Measurements from ENCODE around the gene KNG1. TPM values are rescaled to one million over a fixed set of nuclear protein-coding genes. Genes with fewer than 3 reads are reported as not detected.

The KNG1 gene
- total and polyA plus RNA-seq, 2 of the 8 experiments (the other 6 are each of a cell fraction or from before 2014, with no cell fraction given): 0.05 TPM; not detected in 1

DNA sequence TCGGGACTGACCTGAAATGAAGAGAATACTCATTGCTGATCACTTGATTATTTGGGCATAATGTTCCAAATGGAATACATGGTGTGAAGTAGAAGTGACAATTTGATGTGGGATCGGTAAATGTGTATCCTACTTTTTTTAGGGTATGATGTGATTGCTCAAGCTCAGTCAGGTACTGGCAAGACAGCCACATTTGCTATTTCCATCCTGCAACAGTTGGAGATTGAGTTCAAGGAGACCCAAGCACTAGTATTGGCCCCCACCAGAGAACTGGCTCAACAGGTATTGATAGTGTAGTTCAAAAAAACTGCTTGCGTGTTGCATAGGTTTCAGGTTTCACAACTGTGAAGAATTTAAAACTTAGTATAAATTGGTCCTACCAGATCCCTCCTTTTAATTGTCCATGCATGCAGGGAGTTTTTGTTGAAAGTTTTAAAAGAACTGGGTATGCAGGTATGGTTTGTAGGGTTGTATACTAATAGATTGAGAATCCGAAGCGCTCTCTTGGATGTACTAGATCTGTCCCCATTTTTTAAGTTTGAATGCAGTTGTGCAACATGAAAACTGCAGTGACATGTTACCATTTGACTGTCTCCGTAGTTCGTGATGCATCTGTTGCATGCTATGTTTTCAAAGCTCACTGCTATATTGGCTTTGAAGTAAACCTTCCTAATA is 67.8 kb downstream of the KNG1 start:
- Histone ChIP-seq H3K79me1 (ENCODE audit: low read depth, low read length) (no peaks in the 10 kb centered on the region), H2BK5ac (ENCODE audit: low read depth, low read length) (peak overlapping the region; percentile 4; the same call in 1 of the 2 replicates), H4K5ac (ENCODE audit: insufficient read length, low read depth, low read length) (peak overlapping the region; percentile 18), H4K20me1 (replicated peaks in 1 of 2; ENCODE audit: control insufficient read depth in 1 of 2, insufficient read depth in 2 of 2, low read length in 2 of 2) (peaks cover 26 to 33% of the 10 kb centered on the region in 2 experiments), H4K8ac (ENCODE audit: extremely low read depth, insufficient read depth, low read length) (no peak overlapping the region; the same call in 1 of the 2 replicates), H3K79me2 (ENCODE audit: control insufficient read depth in 1 of 2, insufficient read depth in 2 of 2, low read length in 2 of 2) (peaks cover 18 to 47% of the 10 kb centered on the region in 2 experiments), H3K23ac (ENCODE audit: insufficient read length) (no peak overlapping the region), H3K27me3 (replicated peaks in 1 of 4; ENCODE audit: control insufficient read depth in 3 of 4, extremely low read depth in 1 of 4, insufficient read depth in 3 of 4, low read length in 3 of 4) (no peaks in the 10 kb centered on the region), H3K9ac (replicated peaks in 1 of 4; ENCODE audit: extremely low read depth in 1 of 4, low read depth in 3 of 4, low read length in 3 of 4) (peak overlapping the region; percentile 78 to 98 (median 98)), H4K91ac (replicated peaks; ENCODE audit: insufficient read length, low read length) (no peak overlapping the region), H3K18ac (ENCODE audit: extremely low read depth, low read length) (no peak overlapping the region), H2BK12ac (ENCODE audit: low read depth, low read length) (no peak overlapping the region), H3K4me3 (ENCODE audit: extremely low read depth in 1 of 4, insufficient read depth in 2 of 4, low read depth in 3 of 4, low read length in 4 of 4) (peak overlapping the region; percentile 98 to 100 (median 99)), H3K9me3 (ENCODE audit: insufficient read depth in 2 of 2, low read depth in 1 of 2, low read length in 1 of 2) (no peaks in the 10 kb centered on the region), H3K4me1 (replicated peaks in 1 of 4; ENCODE audit: control insufficient read depth in 3 of 4, insufficient read depth in 4 of 4, low read length in 3 of 4) (peaks cover 0 to 3% (median 1%) of the 10 kb centered on the region in 4 experiments; a peak in 2 of 7 replicates), H2BK20ac (ENCODE audit: low read length) (no peak overlapping the region), H2BK120ac (replicated peaks; ENCODE audit: low read depth, low read length) (no peak overlapping the region), H2AFZ (ENCODE audit: low read length) (no peak overlapping the region), H2BK15ac (ENCODE audit: low read length) (no peak overlapping the region), H3K4me2 (ENCODE audit: insufficient read depth in 1 of 2, low read depth in 2 of 2, low read length in 2 of 2) (peak overlapping the region; percentile 86 to 95), H3K23me2 (ENCODE audit: low read depth, low read length) (peaks cover 6% of the 10 kb centered on the region), H3K14ac (ENCODE audit: insufficient read length) (no peak overlapping the region), H3K36me3 (ENCODE audit: control insufficient read depth in 2 of 4, insufficient read depth in 4 of 4, low read length in 3 of 4) (peaks cover 38 to 62% (median 57%) of the 10 kb centered on the region in 4 experiments), H3K27ac (ENCODE audit: low read depth, low read length) (peak overlapping the region; percentile 1; the same call in 1 of the 2 replicates), H3K56ac (replicated peaks; ENCODE audit: insufficient read length, low read depth, low read length) (no peak overlapping the region), H2AK5ac (ENCODE audit: low read depth, low read length) (no peak overlapping the region), H3K4ac (replicated peaks; ENCODE audit: insufficient read length, low read depth, low read length) (no peak overlapping the region)
- ChIA-PET CTCF (ENCODE audit: partially characterized antibody) (interaction anchor here (1.1 to 4.8 kb wide), 4 partner anchors 14 to 195 kb away, joined by 3 to 13 read pairs (median 5); no protein-coding TSS in a partner anchor), POLR2A (ENCODE audit: partially characterized antibody) (interaction anchor here (0.6 to 4.9 kb wide), 43 partner anchors 7 to 398 kb away, joined by 3 to 170 read pairs (median 10); partner anchors contain the start of genes AHSG, DNAJB11, KNG1 and RFC4)
- WGBS, 2 experiments (ENCODE audit: extremely low coverage in 1 of 2, insufficient coverage in 1 of 2, insufficient read length in 1 of 2, insufficient replicate concordance in 2 of 2, low coverage in 1 of 2, low lambda C conversion rate in 2 of 2, missing lambda C conversion rate in 1 of 2): 12% methylated on average over 7 of the region's 7 CpGs; no CpG with 5 or more reads in 1 of the 2 experiments
- no peak for FAIRE-seq
- peak; percentile 68 for TF ChIP-seq POLR2AphosphoS5 (IDR thresholded peaks at IDR 0.05; ENCODE audit: low read depth, low read length)
- no peak for TF ChIP-seq GTF2F1 (IDR thresholded peaks at IDR 0.05; ENCODE audit: borderline replicate concordance, low read depth, low read length)
- TF ChIP-seq POLR2A (IDR thresholded peaks at IDR 0.05; ENCODE audit: control extremely low read depth in 1 of 2, low read depth in 2 of 2, low read length in 2 of 2): peak; percentile 60 to 61
- TF ChIP-seq RNF2 (IDR thresholded peaks at IDR 0.05; ENCODE audit: borderline replicate concordance, low read depth, low read length, missing control alignments, poor library complexity, severe bottlenecking): no peak
- TF ChIP-seq CTBP2 (IDR thresholded peaks at IDR 0.05; ENCODE audit: borderline replicate concordance, insufficient read depth, insufficient read length, low read length): no peak
- TF ChIP-seq TAF7 (optimal IDR thresholded peaks at IDR 0.05; ENCODE audit: borderline replicate concordance, low read depth, low read length): no peak
- no peak for DNase-seq (ENCODE audit: low read depth in 1 of 2, low spot score in 2 of 2)

All from H1 (cell line).